HG03045 (cell line): ENCODE results near the gene SLC22A2.

Source experiments
- ATAC-seq: cut with Tn5 transposase; IDR thresholded peaks from one replicate; pipeline ENCODE4 v1.9.1; 2021; ENCODE audit warnings: mild to moderate bottlenecking, moderate library complexity; ENCODE audit not compliant: unreplicated experiment

SLC22A2 gene

DNA sequence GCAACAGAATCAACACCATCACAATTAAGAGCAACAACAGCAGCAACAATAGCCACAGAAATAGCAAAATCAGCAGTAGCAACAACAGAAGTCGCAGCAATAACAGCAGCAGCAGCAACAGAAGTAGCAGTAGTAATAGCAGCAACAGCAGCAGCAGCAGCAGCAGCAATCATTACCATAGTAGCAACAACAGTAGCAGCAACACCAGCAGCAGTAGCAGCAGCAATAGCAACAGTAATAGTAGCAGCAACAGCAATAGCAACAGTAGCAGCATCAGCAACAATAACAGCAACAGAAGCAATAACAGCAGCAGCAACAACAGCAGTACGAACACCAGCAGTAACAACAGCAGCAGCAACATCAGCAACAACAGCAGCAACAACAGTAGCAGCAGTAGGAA lies 39.8 kb downstream of the SLC22A2 start:
- no peak for ATAC-seq

DNA sequence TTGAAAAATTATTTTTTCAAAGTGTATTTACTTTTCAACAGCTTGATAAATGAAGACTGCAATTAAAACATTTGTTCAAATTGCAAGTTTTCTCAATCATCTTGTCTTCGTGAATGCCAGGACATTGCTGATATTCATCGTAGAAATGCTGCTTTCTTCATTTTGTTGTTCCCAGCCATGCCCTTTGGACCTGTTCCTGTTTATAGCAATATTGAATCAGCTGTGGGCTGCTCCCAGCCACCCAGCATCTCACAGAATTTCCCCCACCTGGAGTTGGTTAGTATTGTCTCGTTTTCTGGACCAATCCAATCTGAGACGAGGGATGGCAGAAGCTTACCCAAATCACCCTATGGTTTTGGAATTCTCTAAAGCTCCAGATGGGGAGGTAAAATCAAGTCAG lies 40.8 kb downstream of the SLC22A2 start:
- no peak for ATAC-seq

- ATAC-seq: no peak
Observed at GRCh38 chr6:160217073-160217472, 41.5 kb downstream of the SLC22A2 start.

DNA sequence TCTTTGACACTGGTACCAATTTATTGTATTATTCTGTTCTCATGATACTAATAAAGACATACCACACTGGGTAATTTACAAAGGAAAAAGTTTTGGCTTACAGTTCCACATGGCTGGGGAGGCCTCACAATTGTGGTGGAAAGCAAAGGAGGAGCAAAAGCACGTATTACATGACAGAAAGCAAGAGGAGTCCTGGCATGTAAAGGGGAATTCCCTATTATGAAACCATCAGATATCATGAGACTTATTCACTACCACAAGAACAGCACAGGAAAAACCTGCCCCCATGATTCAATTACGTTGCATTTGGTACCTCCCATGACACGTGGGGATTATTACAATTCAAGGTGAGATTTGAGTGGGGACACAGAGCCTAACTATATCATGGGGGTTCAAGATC lies 43.4 kb downstream of the SLC22A2 start:
- ATAC-seq: no peak

DNA sequence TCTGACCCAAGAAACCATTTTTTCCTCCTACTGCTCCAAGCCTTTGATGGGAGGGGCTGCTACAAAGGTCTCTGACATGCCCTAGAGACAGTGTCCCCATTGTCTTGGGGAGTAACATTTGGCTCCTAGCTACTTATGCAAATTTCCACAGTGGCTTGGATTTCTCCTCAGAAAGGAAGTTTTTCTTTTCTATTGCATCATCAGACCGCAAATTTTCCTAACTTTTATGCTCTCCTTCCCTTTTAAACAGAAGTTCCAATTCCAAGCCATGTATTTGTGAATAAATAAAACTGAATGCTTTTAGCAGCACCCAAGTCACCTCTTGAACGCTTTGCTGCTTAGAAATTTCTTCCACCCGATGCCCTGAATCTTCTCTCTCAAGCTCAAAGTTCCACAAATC lies 51.0 kb downstream of the SLC22A2 start:
- ATAC-seq: no peak

DNA sequence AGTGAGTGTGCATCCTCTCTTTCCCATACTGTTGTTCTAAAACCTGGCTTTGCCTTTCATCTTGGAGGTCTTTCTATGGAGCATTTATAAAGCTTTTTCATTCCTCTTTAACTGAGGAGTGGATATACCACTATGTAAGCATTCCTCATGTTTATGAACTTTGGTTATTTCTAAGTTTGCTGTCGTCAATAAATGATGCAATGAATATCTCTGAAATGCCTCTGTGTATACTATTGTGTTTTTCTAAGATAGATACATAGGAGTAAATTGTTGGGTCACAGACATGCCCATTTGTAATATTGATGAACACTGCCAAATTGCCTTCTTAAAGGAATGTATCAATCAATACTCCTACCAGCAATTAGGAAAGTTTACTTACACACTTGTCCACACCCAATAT lies 53.9 kb downstream of the SLC22A2 start:
- no peak for ATAC-seq

GRCh38 chr6:160203953-160204352 lies 54.7 kb downstream of the SLC22A2 start:
- no peak for ATAC-seq

GRCh38 chr6:160203522-160203921 lies 55.1 kb downstream of the SLC22A2 start:
- no peak for ATAC-seq

DNA sequence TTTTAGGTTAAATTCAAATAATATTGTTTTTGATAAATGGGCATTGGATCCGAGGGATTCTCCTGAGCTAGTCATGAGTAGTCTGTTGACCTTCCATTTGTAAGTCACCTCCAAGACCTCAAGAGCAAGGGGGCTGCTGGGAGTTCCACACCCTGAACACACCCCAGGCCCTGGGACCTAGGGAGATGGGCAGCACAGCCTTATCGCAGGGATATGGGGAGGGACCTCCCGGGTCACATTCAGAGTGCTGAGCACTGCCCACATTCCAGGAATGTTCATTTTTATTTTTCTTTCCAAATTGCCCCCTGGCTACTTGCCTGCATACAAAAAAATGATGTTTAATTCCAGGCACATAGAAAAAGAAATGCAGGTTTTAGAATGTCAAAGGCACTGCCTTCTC lies 55.5 kb downstream of the SLC22A2 start:
- ATAC-seq: no peak

DNA sequence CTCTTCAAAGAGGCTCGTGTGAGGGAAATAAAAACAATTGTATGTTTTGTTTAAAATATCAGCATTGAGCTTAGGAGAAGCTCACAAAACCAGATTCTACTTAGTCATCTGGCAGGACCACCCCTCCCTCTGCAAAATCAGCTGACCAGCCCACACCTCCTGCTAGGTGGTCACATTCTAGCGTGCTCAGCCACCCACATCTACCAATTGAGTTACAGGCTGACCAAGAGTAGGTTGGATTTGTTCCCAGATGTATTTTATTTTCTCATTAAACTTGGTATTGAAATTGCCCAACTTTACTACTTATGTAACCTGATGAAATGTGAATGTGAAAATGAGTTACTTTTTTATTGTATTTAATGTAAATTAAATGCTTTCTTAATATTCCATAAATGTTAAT lies 56.2 kb downstream of the SLC22A2 start:
- no peak for ATAC-seq

DNA sequence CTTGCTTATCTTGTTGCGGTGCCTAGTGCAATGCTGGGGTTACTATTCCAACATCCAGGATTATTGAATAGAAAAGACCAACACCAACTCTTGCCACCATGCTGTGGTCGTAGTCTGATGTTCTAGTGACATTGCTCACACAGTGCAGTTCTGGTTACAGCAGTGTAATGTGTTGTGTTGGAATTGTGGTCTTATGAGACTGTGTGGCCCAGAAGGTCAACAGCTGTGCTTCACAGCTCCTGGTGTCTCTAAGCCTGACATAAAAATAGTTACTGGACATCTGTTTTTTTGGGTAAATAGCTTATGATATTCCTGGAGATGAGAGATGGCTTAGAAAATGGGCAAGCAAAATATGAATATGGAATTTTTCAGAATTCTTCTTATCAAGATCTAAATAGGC lies 57.6 kb downstream of the SLC22A2 start:
- no peak for ATAC-seq

DNA sequence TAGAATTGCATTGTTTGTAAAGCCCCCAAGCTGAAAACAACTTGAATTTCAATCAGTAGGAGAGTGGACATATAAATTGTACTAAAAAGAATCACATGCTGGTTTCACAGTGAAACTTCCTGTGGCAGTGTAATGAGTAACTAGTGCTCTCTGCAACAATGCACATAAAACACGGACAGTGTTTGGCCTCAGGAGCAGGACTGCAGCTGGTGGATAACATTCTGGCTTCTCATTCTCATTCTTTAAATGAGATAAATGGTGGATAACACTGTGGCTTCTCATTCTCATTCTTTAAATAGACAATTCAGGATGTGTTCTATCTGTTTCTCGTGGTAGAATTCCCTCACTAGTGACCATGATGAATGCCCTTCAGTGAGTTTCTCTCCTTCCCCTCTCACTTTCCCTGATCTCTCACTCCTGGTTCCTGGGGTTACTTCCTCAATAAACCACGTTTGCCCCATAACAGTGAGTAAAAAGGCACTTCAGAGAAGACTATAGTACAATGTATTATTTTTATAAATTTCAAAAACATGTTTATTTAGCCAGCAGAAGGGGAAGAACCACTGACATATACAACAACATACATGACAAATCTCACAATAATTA lies 59.9 kb downstream of the SLC22A2 start:
- ATAC-seq: no peak

- no peak for ATAC-seq
Observed at GRCh38 chr6:160197662-160198061, 61.0 kb downstream of the SLC22A2 start.

GRCh38 chr6:160194808-160195207 lies 63.8 kb downstream of the SLC22A2 start:
- ATAC-seq: no peak

DNA sequence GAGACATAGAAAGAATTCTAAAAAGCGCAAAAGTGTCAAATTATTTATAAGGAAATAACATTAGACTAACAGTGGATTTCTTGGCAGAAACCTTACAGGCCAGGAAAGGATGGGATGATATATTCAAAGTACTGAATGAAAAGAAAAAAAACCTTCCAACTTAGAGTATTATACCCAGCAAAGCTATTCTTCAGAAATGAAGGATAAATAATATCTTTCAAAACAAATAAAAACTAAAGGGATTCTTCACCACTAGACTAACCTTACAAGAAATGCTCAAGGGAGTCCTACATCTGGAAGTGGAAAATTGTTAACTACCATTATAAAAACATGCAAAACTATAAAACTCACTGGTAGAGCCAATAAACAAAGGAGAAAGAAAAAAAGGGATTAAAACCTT lies 65.8 kb downstream of the SLC22A2 start:
- no peak for ATAC-seq

DNA sequence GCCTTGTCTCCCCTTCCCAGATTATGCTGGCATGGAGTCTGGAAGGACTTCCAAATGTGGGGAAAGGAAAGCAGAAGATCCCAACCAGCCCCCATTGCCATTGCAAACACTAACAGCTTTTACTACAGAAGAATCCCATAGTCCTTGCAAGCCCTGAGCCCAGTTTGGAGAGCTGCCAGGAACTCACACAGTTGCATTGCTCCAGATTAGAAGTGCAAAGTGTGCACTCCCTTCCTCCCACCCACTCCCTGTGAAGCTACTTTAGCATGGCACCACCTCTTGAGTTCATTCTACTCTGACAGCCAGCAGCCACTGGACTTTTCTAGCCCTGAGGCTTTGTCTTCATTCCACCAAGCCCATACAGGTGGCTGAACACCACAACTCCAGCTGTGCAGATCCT lies 67.6 kb downstream of the SLC22A2 start:
- no peak for ATAC-seq

DNA sequence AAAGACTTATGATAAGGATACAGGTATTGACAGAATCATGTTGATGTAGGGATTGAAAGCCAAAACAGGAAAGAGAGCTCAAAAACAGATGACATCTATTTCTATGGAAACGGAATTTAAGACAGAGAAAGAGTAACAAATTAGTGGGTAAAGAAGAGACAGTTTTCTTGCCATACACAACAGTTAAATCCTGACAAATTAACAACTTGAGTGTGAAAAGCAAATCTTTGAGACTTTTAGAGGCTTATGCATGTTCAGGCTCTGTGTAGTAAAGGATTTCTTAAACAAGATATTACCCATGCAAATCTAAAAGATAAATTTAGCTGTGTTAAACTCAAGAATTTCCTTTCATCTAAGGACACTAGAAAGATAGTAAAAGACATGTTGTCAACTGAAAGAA lies 68.5 kb downstream of the SLC22A2 start:
- ATAC-seq: no peak

- no peak for ATAC-seq
Observed at GRCh38 chr6:160188773-160189172, 69.8 kb downstream of the SLC22A2 start.

DNA sequence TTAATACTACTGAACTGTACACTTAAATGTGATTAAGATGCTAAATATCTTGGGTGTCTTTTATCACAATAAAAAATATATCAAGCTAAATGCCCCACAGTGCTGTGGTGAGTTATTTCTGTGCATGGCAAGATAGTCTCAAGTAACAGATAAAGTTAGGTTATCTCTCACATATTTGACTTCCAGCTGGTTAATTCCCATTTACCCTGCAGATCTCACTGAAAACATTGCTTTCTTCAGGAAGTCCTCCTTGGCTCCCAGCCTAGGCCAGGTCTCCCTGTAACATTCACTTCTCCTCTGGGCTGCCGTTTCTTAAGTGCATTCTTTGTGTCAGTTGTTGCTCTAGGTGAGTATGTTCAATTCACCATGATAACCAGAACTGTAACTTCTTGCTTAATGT lies 77.9 kb downstream of the SLC22A2 start:
- ATAC-seq: no peak

DNA sequence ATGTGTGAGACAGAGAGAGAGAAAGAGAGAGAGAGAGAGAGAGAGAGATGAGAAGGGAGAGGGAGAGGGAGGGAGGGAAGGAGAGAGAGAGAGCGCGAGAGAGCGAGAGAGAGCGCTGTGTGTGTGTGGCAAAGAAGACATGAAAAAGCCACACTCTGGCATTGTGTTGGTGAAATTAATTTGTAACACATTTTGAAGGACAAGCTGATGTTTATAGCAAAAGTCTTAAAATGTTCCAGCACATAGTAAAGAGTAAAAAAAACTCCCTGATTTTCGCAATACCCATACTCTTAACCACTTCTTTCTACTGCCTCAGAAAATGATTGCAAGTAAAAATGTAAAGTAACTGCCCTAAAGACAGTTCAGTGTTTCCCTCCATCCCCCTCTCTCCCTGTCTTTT lies 80.3 kb downstream of the SLC22A2 start:
- ATAC-seq: no peak

GRCh38 chr6:160177220-160177619 lies 81.4 kb downstream of the SLC22A2 start:
- no peak for ATAC-seq

GRCh38 chr6:160174681-160175080 lies 83.9 kb downstream of the SLC22A2 start:
- no peak for ATAC-seq

DNA sequence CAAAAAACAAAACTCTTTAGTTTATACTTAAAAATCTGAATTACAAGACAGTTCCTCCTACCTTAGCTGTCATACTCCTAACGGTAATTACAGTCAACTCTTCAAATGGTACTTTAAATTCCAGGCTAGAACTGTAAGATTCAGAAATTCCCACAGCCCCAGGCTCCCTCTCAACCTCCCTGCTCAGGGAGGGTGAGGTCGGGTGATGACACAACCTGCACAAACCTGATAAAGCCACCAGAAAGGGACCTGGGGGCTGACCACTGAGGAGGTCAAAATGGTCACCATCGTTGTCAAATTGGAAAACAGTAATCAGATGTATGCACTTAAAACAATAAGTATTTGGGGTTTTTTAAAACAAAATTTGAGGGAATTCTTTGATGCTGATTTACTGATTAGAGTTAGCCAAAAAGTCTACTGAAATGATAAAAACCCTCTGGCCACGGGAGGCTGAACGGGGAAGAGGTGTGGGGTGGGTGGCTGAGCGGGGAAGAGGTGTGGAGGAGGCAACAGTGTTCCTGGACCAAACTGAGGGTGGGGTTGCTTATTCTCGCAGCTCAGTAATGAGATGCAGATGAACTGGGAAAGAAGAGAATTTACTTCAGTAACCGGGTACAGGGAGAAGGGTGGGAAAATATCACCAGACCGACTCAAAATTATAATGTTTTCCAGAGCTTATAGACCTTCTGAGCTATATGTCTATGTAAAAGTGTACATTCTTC lies 84.7 kb downstream of the SLC22A2 start:
- no peak for ATAC-seq
